T1000 (cell line): ENCODE measurements around the gene COL20A1.
"Not testable (repeated sequence)": the region's sequence is repeated elsewhere in the genome, so short reads cannot be mapped to it uniquely, and the experiment has no call there.

Experiments used
- DNase-seq: peaks from one replicate; lab custom pipeline; 2025; ENCODE audit warnings: mixed read lengths; lab: John Stamatoyannopoulos, UW

The COL20A1 gene

DNA sequence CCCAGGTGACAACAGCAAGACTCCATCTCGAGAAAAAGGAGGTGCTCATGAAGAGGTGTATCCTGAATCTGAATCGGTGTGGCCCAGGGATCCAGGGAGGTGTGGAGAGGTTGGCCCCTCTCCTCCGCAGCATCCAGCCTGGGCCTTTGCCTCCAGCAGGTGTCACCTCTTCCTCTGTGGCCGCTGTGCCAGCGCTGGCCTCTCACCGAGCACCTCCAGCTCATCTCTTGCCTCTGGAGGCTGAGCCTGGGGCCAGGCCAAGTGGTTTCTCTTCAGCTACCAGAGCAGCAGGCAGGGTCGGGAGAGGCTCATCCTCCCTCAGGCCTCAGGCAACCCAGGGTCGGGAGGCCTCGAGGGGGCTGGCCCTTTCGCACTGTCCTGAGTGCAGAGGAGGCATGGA, 1.2 kb upstream of the COL20A1 start:
- DNase-seq = no peak

GRCh38 chr20:63292292-63292701, 689 bp upstream of the COL20A1 start:
- no peak for DNase-seq

DNA sequence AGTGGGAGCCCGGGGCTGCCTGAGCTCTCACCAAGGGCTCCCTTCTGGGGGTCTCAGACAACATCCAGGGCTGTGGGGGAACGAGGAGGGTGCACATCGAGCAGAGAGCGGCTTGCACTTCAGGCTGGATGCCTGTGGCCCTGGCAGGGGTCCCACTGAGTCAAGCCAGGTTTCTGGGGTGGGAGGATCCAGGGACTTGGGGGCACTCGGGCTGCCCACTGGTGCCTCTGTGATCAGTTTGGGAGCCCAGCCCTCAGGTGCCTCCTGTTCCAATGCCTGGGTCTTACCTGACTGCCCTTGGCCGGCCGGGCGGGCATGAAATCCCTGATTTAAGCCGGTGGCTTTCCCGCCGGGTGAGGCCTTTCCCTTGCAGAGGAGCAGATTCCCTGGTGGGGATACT, 470 bp downstream of the COL20A1 start:
- DNase-seq = no peak

GRCh38 chr20:63293871-63294535, 1.0 kb downstream of the COL20A1 start:
- no peak for DNase-seq

GRCh38 chr20:63294536-63294900, 1.5 kb downstream of the COL20A1 start:
- DNase-seq = no peak

- DNase-seq = no peak
Measured at GRCh38 chr20:63295018-63295417, 2.0 kb downstream of the COL20A1 start.

DNA sequence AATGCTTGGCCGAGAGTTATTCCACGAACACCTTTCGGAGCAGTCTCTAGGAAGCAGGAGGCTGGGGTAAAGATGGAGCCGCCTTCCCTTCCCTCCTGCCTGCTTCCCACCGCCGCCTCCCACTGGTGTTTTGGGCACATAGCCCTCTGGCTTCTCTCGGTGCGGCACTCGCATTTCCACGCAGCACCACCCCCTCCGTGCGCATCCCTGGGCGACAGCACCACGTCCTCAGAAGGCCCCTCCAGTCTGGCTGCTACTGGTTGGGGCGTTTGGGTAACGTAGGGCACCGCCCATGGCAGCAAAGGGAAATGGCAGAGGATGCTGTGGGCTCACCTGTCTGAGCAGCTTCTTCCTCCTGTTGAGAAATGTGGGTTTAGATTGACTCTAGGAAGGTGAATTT, 2.4 kb downstream of the COL20A1 start:
- DNase-seq = no peak

- no peak for DNase-seq
Measured at GRCh38 chr20:63295846-63296245, 2.9 kb downstream of the COL20A1 start.

DNA sequence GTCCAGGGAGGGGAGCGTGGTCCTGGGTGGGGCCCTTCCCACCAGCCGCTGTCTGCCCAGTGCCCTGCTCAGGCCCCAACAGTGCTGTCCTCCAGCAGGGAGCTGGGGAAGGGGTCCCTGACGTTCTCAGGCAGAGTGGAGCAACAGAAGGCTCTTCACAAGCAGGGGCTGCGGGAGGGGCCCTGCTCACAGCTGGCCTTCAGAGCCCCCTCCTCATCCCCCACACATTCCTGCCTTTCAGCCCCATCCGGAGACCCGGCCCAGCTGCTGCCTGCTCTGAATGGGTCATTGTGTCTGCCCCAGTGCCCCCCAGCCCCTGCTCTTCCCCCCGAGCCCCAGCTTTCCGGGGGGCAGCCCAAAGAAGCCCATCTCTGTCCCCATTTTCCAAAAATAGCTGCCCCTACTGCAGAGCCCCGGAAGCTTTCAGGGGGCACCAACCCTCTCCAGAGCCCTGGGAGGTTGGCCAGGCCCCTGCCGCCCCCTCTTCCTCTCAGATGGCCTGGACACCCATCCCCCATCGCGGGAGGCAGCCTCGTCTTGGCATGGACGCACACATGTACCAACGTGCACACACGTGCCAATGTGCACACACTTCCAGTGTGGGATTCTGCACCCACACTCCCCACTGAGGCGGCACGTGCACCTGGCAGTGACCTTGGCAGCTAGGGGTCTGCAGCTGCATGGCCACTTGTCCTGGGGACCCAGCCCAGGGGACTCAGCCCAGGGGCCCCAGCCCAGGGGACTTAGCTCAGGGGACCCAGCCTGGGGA, 3.7 kb downstream of the COL20A1 start:
- DNase-seq = no peak

DNA sequence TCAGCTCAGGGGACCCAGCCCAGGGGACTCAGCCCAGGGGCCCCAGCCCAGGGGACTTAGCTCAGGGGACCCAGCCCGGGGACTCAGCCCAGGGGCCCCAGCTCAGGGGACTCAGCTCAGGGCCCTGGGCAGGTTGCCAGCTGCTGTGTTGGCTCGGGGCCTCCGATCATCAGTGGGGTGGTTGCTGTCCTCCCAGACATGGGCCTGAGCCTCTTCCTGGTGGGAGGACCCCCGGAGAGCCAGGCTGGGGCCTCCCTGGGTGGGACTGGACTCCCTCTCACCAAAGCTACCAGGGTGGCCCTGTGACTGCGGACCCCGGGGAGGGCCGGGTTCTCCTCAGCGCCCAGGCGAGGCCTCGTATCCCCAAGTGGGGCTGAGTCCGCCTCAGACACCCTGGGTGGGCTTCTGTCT, 4.4 kb downstream of the COL20A1 start:
- no peak for DNase-seq

GRCh38 chr20:63297796-63298572, 5.0 kb downstream of the COL20A1 start:
- no peak for DNase-seq

DNA sequence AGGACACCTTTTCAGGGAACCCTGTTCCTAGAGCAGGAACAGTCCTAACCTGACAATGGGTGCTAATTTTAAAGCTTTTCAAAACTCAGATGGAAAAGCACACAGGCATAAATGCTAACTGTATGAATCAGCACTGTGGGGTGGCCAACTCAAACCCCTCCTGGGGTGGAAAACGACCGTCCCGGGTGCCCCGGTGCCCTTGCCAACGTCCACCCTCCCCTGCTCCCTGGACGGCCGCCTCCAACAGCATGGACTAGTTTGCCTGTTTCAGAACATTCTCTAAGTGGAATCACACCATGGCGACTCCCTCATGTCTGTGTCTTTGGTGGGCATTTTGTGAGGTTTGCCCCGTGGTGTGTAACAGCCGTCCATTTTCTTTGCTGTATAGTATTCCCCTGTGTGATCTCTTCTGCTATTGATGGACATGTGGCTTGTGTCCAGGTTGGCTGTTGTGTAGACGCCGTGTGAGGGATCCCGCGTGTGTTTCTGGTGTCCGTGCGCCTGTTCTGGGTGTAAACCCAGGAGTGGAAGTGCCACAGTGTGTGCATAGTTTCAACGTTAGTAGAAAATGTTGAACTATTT, 5.8 kb downstream of the COL20A1 start:
- DNase-seq = no peak

DNA sequence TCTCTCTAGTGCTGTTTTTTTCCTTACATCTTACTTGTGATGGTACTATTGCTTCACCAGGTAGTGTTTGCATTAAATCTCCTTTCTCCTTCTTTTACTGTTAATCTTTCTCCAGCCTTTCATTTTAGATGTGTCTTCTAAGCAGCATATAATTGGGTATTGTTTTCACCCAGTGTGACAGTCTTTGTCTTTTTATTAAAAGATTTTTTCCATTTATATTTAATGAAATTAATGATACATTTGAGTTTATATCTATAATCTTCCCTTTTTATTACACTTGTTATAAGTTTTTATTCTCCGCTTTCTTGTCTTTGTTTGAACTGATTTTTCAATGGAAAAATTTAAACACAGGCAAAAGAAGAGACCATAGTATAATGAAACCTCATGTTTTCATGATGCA, 8.7 kb downstream of the COL20A1 start:
- DNase-seq = no peak

- no peak for DNase-seq
Measured at GRCh38 chr20:63303095-63303666, 10.2 kb downstream of the COL20A1 start.

- no peak for DNase-seq
Measured at GRCh38 chr20:63305393-63305792, 12.4 kb downstream of the COL20A1 start.

DNA sequence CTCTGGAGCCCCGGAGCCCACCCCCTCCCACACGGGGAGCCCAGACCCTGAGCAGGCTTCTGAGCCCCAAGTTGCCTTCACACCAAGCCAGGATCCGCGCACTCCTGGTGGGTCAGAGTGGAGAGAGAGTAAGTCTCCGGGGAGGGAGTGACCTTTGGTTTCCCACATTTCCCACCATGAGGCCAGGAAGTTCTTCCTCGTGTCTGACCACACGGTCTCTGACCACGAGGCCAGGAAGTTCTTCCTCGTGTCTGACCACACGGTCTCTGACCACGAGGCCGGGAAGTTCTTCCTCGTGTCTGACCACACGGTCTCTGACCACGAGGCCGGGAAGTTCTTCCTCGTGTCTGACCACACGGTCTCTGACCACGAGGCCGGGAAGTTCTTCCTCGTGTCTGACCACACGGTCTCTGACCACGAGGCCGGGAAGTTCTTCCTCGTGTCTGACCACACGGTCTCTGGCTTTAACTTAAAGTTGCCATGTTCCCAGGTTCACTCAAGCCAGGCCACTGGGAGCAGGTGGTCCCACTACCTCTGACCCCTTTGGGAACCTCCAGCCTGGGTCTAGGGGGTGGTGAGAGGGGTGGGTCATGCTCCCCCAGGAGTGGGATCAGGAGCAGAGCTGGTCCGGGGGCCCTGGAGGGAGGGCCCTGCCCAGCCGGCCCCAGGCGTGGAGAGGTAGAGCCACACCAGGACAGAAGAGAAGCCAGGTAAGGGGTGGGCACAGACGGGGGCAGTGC, 13.1 kb downstream of the COL20A1 start:
- not testable (repeated sequence) for DNase-seq

GRCh38 chr20:63306673-63307537, 13.9 kb downstream of the COL20A1 start:
- DNase-seq = no peak

DNA sequence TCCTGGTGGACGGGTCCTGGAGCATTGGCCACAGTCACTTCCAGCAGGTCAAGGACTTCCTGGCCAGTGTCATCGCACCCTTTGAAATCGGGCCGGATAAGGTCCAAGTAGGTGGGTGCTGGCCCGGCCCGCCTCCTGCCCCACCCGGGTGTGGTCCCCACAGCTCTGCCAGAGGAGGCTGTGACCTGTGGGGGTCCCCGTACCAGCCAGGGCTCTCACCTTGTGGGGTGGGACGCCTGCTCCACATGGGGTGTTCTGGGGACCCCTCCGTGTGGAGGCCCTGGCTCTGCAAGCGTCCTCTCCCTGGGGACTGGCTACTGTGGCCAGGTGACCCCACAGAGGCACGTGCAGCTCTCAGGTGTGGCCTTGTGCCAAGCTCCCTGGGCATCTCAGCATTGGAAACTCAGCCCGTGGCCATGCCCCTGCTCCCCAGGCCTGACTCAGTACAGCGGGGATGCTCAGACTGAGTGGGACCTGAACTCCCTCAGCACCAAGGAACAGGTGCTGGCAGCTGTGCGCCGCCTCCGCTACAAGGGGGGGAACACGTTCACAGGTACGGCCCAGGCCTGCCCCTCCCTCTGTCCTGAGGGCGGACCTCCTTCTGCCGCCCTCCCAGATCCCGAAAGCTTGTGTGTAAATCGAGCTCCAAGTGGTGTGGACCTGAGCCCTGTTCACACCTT, 14.7 kb downstream of the COL20A1 start:
- DNase-seq = no peak

DNA sequence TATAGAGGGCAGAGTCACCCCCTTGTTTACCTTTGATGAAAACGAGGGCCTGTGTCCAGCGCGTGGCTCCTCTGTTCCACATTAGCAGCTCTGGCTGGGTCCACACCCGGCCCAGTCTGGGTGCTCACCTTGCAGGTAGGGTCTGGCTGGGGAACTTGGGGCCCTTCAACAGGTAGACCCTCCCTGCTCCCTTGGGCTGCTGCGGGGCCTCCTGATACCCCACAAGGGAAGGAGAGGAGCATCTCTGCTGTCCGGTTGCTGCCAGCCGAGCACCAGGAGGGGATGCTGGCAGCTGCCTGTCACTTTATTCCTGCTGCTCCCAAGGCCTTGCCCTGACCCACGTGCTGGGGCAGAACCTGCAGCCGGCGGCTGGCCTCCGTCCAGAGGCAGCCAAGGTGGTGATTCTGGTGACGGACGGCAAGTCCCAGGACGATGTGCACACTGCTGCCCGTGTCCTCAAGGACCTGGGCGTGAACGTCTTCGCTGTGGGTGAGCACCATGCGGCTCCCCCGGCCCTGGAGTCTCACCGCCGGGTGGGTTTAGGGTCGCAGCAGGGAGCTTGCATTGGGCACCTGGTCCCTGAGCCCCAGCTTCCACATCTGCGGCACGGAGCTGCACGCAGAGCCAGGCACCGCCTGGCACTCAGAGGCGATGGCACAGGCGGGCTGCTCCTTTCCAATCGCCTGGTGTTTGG, 15.4 kb downstream of the COL20A1 start:
- DNase-seq = no peak
